AG04449 (cell line): ENCODE results near the gene ACOT8.

Source experiments
- CTCF ChIA-PET: fragments of 350-600 bp; formaldehyde crosslinking; extraction: SDS; loops from one replicate; lab custom pipeline; 2021; ENCODE audit warnings: antibody characterized with exemption; lab: Yijun Ruan, JAX
- POLR2A ChIA-PET: fragments of 400-600, 350-600 bp; formaldehyde crosslinking; extraction: SDS; loops from one replicate; lab custom pipeline; 2020; ENCODE audit warnings: antibody characterized with exemption, inconsistent platforms; lab: Yijun Ruan, JAX
- DNase-seq: peaks from one replicate; pipeline ENCODE4 v3.0.0-alpha.2; 2010; ENCODE audit warnings: low read depth, low spot score
- H3K4me3 ChIP-seq: 2 replicates; pipeline ENCODE4 v1.5.1; 2011; ENCODE audit warnings: low read depth, mild to moderate bottlenecking, control low read depth, low read length
- TF ChIP-seq, protein P1 (sequence below): IDR thresholded peaks from one replicate; pipeline ENCODE4 v1.5.1; 2011; ENCODE audit warnings: mild to moderate bottlenecking, moderate library complexity, low read length, control low read depth, inconsistent platforms; ENCODE audit not compliant: insufficient read depth; ENCODE audit errors: missing control alignments

Gene ACOT8

DNA sequence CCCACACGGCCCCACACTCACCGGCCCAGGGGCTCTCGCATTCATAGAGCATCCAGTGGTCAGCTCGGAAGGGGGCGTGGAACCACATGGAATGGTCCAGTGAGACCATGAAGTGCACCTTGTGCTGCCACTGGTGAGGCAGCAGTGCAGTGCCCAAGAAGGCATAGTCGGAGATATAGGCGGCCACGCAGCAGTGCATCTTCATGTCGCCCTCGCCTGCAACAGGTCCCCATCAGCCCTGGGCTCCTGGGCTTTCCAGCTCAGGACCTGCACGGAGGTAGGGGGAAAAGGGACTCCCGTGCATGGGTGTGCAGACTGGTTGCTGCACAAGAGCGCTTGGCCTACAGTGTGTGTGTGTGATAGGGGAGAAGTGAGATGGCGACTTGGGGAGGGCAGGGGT lies 13.7 kb downstream of the ACOT8 start:
- TF ChIP-seq, protein P1, sequence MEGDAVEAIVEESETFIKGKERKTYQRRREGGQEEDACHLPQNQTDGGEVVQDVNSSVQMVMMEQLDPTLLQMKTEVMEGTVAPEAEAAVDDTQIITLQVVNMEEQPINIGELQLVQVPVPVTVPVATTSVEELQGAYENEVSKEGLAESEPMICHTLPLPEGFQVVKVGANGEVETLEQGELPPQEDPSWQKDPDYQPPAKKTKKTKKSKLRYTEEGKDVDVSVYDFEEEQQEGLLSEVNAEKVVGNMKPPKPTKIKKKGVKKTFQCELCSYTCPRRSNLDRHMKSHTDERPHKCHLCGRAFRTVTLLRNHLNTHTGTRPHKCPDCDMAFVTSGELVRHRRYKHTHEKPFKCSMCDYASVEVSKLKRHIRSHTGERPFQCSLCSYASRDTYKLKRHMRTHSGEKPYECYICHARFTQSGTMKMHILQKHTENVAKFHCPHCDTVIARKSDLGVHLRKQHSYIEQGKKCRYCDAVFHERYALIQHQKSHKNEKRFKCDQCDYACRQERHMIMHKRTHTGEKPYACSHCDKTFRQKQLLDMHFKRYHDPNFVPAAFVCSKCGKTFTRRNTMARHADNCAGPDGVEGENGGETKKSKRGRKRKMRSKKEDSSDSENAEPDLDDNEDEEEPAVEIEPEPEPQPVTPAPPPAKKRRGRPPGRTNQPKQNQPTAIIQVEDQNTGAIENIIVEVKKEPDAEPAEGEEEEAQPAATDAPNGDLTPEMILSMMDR = no peak
- H3K4me3 ChIP-seq = no peak overlapping the region
- CTCF ChIA-PET = no interaction called here
- POLR2A ChIA-PET = interaction anchor here (0.6 kb wide), 1 partner anchor 1485 kb away, joined by 3 read pairs; no protein-coding TSS in a partner anchor
- DNase-seq = no peak

DNA sequence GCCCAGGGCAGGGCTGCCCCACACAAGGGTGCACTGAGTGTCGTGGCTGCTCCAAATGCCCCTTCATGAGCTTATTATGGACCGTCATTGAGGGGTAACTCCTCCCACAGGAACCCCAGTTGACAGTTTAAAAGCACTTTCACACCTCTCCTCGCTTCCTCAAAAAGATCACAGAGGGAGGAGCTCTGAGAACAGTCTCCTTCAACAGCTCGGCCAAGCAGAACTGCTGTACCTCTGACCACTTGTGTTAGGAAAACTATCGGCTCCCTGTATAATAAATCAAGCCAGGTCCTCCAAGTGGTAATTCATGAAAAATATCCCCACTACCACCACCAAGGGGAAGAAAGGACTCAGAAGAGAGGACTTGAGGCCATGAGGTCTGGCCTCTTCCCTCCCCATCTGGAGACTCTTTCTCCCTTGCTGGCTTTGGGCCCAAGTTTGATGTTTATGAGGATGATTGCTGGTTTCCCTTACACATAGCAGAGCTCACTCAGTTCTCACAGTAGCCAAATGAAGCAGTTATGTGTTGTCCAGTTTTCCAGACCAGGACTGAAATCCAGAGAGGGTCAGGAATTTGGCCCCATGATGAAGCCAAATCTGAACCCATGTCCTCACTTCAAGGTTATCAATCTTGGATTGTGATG lies 14.9 kb downstream of the ACOT8 start:
- TF ChIP-seq, protein P1 = no peak
- POLR2A ChIA-PET = interaction anchor here (0.7 to 1.9 kb wide), 5 partner anchors 9 to 93 kb away, joined by 3 to 9 read pairs (median 4); partner anchors contain the start of genes ACOT8, PCIF1 and SNX21
- H3K4me3 ChIP-seq = no peak overlapping the region

DNA sequence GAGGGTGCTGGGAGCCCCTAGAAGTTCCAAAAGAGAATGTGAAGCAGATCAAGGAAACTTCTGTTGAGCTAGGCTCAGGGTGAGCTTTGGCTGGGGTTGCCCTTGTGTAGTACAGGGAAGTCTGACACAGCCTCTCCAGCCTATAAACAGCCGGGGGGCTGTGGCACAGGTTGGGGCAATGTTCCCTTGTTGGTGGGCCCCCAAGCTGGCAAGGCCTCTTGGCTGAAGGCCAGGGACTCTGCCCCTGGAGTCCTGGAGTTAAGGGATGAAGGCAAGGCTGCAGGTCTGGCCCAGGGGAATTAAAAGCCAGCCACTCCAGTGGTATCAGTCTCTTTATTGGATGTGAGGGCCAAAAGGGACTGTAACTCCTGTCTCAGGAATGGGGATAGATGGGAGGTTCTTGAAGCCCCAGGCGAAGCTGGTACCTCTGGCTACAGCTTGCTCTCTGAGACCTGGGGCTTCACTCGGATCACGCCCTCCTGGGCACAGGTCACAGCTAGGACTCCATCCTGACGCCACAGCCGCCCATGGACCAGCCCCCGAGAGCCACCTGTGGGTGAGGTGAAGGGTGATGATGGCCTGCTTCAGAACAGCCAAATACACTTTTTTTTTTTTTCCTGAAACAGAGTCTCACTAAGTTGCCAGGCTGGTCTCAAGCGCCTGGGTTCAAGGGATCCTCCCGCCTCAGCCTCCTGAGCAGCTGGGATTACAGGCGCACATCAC lies 15.6 kb downstream of the ACOT8 start:
- TF ChIP-seq, protein P1 = no peak
- ChIA-PET CTCF (interaction anchor here (1.0 to 2.1 kb wide), 4 partner anchors 18 to 49 kb away, joined by 3 to 6 read pairs (median 3); no protein-coding TSS in a partner anchor), POLR2A (interaction anchor here (0.7 to 1.9 kb wide), 5 partner anchors 8 to 93 kb away, joined by 3 to 9 read pairs (median 4); partner anchors contain the start of genes ACOT8, PCIF1 and SNX21)
- no peak overlapping the region for H3K4me3 ChIP-seq
- DNase-seq = no peak

More for the DNA sequence above, 14.9 kb downstream of the ACOT8 start:
- CTCF ChIA-PET = interaction anchor here (0.8 to 2.1 kb wide), 5 partner anchors 9 to 48 kb away, joined by 3 to 6 read pairs (median 3); partner anchors contain the start of gene SNX21
- peak; percentile 23 for DNase-seq

DNA sequence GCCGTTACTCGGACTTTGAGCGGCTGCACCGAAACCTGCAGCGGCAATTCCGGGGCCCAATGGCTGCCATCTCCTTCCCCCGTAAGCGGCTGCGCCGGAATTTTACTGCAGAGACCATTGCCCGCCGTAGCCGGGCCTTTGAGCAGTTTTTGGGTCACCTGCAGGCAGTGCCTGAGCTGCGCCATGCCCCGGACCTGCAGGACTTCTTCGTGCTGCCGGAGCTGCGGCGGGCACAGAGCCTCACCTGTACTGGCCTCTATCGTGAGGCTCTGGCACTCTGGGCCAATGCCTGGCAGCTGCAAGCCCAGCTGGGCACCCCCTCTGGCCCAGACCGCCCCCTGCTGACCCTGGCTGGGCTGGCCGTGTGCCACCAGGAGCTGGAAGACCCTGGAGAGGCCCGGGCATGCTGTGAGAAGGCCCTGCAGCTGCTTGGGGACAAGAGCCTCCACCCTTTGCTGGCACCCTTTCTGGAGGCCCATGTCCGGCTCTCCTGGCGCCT lies 16.4 kb downstream of the ACOT8 start:
- CTCF ChIA-PET = interaction anchor here (1.4 kb wide), 1 partner anchor 49 kb away, joined by 3 read pairs; no protein-coding TSS in a partner anchor
- DNase-seq = no peak
- POLR2A ChIA-PET = interaction anchor here (1.0 to 1.5 kb wide), 3 partner anchors 11 to 40 kb away, joined by 3 to 4 read pairs (median 3); partner anchors contain the start of genes ACOT8 and ZSWIM1
- no peak overlapping the region for H3K4me3 ChIP-seq
- TF ChIP-seq, protein P1 = no peak

DNA sequence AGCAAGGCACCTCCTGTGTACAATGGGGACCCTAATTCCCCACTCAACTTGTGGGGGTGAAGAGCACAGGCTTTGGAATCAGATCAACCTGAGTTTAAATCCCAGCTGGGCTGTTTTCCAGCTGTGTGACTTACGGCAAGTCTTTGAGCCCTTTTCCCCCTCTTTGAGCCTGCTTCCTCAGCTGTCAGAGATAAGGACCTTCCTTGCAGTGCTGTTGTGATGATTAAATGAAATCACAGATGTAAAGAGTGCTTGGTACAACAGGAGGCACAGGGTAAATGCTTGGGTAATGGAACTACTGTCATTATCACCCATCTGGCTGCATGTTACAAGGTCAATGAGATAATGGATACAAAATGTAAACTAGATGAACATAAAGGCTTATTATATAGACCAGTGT lies 20.4 kb downstream of the ACOT8 start:
- DNase-seq = no peak
- TF ChIP-seq, protein P1 = no peak
- H3K4me3 ChIP-seq = peak overlapping the region; percentile 3; the same call in 1 of the 2 replicates
- CTCF ChIA-PET = interaction anchor here (1.5 kb wide), 1 partner anchor 56 kb away, joined by 3 read pairs; no protein-coding TSS in a partner anchor
- POLR2A ChIA-PET = interaction anchor here (0.6 kb wide), 1 partner anchor 1401 kb away, joined by 4 read pairs; no protein-coding TSS in a partner anchor
